Astrocyte of the spinal cord (primary cell): ENCODE results near the gene RHOT2.

Experiments used
- DNase-seq: peaks from one replicate; pipeline ENCODE4 v3.0.0; 2011; ENCODE audit warnings: low read depth, low spot score
- H3K4me3 ChIP-seq: 2 replicates; pipeline ENCODE4 v1.5.1; 2011; ENCODE audit warnings: low read depth, mild to moderate bottlenecking, low read length, moderate library complexity
- CTCF ChIP-seq: IDR thresholded peaks from 2 replicates; pipeline ENCODE4 v1.5.1; 2012; ENCODE audit warnings: low read depth, mild to moderate bottlenecking, low read length, inconsistent platforms
- in situ Hi-C: cut with HindIII; loops from 2 replicates; pipeline ENCODE4 v1.10.0; 2017; ENCODE audit warnings: low sequenced_read_pairs

Gene RHOT2

GRCh38 chr16:633336-634050 lies 34.4 kb upstream of the RHOT2 start:
- no peak for TF ChIP-seq CTCF
- DNase-seq: no peak
- in situ Hi-C loops: no loop called here
- H3K4me3 ChIP-seq: no peak overlapping the region

GRCh38 chr16:634051-634670 lies 33.8 kb upstream of the RHOT2 start:
- DNase-seq: no peak
- no peak overlapping the region for H3K4me3 ChIP-seq
- TF ChIP-seq CTCF: no peak
- in situ Hi-C loops: no loop called here

GRCh38 chr16:634996-635395 lies 32.9 kb upstream of the RHOT2 start:
- TF ChIP-seq CTCF: no peak
- DNase-seq: no peak
- peak overlapping the region; percentile 67 for H3K4me3 ChIP-seq
- in situ Hi-C loops: no loop called here

GRCh38 chr16:635573-636205 lies 32.2 kb upstream of the RHOT2 start:
- H3K4me3 ChIP-seq: peak overlapping the region; percentile 67
- TF ChIP-seq CTCF: no peak
- in situ Hi-C loops: no loop called here
- no peak for DNase-seq

GRCh38 chr16:636206-637080 lies 31.5 kb upstream of the RHOT2 start, which contains the start of gene METTL26:
Gene METTL26, minus strand, starts transcription at chr16:636305. Its CDS starts 15 bp downstream, at chr16:636290.
- peak within 1 kb of the TSS; percentile 67 for H3K4me3 ChIP-seq
- TF ChIP-seq CTCF: no peak
- peak; percentile 95 for DNase-seq
- in situ Hi-C loops: no loop called here
